NCI-H1694 (cell line): Measurements from ENCODE around the gene TSTD2.
"Not testable (repeated sequence)": the region's sequence is repeated elsewhere in the genome, so short reads cannot be mapped to it uniquely, and the experiment has no call there.

Experiments used
- DNase-seq: peaks from one replicate; lab custom pipeline; 2025; lab: John Stamatoyannopoulos, UW

Gene TSTD2

GRCh38 chr9:97630591-97630990, 2.6 kb downstream of the TSTD2 start:
- no peak for DNase-seq

DNA sequence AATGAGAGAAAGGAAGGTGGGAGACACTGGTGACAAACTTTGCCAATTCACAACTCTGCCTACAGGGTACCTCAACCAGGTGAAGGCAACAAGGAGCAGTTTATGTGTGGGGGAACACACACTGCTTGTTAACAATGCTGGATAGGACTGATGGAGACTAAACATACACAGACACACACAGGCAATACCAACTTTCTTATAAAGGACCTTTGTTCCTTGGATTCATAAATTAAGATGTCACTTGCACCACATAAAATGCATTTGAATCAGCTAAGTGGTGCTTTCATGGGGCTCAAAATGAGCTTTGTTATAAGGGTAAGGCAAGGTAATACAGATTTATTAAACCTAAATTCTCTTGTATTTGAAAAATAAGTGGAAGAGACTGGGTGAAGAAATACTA, 4.0 kb downstream of the TSTD2 start:
- DNase-seq, result no peak

DNA sequence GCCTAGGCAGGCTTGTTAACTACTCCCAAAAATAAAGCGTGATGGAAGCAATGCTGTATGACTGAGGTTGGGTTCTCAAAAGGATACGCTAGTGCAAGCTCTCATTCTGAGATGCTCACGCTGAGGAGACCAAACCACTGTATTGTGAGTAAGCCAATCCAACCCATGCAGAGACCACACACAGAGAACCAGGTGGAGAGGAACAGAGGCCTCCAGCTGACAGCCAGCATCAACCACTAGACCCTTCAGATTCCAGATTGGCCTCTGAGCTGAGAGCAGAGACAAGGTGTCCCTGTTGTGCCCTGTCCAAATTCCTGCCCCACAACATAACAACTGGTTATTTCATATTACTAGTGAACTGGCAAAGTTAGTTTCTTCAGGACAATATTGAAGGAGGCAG, 4.5 kb downstream of the TSTD2 start:
- DNase-seq, result no peak

- DNase-seq, result no peak
These were observed 5.5 kb downstream of the TSTD2 start for GRCh38 chr9:97627624-97628023.

GRCh38 chr9:97625620-97626019, 7.5 kb downstream of the TSTD2 start:
- DNase-seq, result no peak

GRCh38 chr9:97623946-97624345, 9.2 kb downstream of the TSTD2 start:
- DNase-seq, result no peak

DNA sequence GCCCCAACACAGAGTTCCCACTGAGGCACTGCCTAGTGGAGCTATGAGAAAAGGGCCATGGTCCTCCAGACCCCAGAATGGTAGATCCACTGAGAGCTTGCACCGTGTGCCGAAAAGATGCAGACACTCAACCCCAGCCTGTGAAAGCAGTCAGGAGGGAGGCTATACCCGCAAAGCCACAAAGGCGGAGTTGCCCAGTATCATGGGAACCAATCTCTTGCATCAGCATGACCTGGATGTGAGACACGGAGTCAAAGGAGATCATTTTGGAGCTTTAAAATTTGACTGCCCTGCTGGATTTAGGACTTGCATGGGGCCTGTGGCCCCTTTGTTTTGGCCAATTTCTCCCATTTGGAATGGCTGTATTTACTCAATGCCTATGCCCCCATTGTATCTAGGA, 10.7 kb downstream of the TSTD2 start:
- DNase-seq, result not testable (repeated sequence)

- DNase-seq, result not testable (repeated sequence)
These were observed 13.1 kb downstream of the TSTD2 start for GRCh38 chr9:97620063-97620462.

DNA sequence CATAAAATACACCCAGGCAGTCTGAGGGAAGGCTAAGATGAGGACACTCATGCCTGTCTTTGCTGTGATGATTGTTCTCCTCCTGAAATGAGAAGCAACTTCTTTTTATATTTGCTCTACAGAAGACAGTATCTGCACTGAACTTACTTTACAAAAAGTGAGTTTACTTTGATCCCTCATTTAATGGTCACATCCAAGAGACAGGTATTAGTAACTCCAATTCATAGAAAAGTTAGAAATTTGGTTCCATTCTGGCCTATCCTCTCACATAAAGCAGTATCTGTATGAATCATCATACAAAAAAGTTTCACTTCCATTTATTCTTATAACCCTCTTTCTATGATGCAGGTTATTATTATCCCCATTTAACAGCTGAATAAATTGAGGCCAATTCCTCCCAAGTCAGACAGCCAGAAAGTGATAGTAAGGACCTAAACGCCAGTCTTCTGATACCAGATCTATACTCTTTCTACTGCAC, 15.2 kb downstream of the TSTD2 start:
- DNase-seq, result no peak

DNA sequence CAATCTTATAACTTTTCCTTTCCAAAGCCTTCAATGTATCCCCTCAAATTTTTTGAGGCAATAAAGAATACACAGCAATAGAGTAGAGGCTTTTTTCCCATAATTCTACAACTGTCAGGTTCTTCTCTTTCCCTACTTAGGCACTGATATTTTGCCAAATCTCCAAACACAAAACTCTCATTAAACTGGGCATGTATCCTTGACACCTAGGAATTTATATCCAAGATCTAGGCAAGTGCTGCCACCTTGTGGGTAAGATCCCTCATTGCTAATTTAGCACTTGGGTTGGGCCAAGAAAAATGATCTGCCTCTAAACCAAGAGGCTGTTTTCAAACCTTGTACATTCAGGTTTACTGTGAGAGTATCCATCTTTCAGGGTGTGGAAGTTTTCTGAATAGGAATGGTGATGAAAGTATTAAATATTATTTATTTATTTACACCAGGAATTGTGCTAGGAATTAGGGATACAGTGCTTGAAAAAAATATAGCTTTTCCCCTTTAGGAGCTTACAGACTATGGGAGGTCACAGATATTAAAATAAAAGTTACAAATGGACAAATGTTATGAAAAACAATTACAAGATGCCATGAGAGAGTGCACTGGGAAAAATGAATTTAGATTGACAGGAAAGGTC, 17.6 kb downstream of the TSTD2 start:
- peak; percentile 73 for DNase-seq

DNA sequence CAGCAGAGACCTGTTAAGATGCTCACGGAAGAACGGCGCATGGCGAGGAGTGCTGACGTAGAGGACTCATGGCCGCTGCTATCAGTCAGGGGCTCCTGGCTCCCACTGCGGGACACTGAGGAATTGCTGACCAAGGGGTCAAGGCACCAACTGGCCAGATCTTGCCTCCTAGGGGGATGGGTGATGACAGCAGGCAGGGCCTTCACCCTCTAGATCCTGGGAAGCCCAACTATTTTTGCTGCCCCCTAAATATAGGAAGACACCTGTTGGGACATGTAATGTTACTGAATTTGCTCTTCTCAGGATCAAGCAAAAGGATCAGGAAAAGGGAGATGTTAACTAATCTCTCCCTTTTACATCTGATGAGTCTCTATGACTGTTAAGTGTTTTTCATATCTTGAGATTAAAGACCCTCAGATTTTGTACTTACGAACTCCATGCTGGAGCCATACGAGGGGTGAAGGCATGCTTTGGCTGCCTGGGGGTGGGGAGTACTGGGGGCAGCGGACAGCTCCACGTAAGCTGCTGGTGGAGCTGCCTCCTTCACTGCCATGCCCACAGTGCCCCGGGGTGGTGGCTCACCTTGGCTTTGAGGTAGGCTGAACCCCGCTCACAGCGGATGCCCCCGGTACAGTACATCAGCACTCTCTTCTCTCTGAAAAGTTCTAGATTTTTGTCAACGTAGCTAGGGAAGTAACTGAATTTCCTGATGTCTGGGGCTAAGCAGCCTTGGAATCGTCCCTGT, 28.1 kb downstream of the TSTD2 start:
- no peak for DNase-seq

DNA sequence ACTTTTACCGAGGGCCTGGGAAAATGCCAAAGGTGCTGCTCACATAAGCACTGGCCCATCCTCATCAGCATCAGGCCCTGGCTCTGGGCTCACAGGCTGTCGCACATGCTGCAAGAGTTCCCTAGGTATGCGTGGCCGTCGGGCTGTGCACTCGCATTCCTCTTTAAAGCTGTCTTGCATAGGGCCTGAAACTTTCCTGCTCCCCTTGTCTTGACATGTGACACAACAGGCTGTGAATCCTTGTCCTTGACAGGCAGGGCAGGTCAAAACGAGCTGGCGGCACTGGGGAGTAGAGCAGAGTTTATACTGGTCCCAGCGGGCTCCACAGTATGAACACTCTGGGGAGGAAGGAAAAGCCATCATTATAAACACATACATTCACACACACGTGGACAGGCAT, 30.7 kb downstream of the TSTD2 start:
- DNase-seq, result no peak

- DNase-seq, result no peak
These were observed 31.8 kb downstream of the TSTD2 start for GRCh38 chr9:97601228-97601898.

DNA sequence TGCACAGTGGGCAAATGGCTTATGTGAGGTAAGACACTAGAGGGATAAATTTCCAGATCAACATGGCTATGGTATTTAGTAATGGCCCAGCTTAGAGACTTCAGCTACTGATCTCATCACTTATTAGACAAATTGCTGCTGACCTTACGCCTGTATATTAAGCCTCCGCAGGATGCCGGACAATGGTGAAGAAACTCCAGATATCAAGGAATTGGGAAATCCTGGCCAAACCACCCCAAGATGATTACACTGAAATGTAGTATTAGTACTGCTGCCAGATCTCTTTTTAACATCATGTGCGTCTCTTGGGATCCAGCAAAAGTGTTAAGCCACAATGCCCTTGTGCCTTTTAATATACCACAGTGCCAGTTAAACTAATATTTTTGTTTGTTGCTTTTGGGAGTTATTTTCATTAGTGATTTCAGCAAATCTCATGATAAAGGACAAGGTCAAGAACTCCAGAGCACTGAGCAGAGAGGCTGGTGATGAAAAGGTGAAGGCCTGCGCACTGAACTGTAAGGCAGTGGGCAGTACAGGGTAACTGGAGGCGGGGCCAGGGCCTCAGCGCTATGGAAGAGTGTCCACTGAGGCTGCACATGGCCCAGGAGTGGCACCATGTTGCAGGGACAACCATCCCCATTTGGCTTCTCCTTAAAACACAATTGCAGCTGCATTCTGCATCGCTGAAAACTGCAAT, 32.5 kb downstream of the TSTD2 start:
- DNase-seq, result no peak

- DNase-seq, result no peak
These were observed 33.8 kb downstream of the TSTD2 start for GRCh38 chr9:97599314-97599846.

GRCh38 chr9:97598461-97599288, 34.5 kb downstream of the TSTD2 start:
- DNase-seq, result peak; percentile 55

DNA sequence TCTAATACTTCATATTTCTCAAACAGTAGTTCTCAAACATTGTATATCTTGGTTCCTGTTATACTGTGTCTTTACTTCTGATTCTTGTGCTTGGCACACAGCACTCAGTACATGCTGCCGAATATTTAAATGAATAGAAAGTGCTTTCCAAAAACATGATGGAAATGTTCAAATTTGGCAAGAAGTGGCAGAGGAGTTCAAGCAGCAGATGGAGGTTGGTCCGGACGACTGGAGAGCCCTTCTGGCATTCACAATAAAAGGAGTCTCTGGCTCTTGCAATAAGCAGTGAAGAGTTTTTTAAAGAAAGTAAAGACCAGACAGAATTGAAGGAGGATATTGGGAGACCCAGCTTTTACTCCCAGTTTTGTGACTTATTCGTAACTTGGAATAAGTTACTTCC, 36.3 kb downstream of the TSTD2 start:
- peak; percentile 21 for DNase-seq

DNA sequence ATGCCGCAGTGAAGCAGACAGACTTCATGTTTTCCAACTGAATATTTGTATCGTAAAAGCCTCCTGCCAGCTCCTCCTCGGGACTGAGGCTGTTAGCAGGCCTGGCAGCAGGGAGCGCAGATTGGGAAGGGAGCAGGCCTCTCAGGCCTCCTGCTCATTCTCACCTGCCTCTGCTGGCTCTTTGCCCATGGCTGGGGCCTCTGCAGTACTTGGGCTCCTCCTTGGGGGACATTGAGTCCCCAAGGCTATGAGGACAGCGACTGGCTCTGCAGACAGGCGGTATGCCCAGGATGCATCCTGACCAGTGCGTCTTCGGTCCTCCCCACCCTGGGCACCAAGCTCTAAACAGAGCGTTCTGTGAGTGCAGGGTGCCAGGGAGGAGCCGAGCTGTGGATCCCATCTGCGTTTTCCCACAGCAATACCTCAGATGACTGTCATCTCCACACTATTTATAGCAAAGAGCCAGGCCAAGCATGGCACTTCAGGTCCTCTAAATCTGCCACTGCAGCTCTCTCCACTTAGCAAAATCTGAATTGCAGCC, 38.7 kb downstream of the TSTD2 start:
- peak; percentile 69 for DNase-seq

DNA sequence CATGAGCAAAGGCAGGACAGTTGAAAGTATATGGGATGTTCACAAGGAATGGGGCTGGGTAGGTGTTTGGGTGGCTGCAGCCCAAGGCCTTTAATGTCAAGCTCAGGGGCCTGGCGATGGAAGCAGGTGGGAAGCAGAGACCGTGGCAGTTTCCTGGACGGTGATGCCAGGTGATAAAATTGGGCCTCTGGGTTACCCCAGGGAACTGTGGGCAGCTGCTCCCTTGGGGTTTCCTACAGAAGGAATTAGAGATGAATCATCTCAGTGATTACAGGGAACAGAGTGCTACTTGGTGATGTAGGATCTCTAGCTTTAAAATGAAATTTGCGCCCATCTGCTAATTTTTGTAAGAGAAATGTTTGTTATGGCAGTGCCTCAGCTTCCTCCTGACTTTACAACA, 39.2 kb downstream of the TSTD2 start:
- peak; percentile 69 for DNase-seq

DNA sequence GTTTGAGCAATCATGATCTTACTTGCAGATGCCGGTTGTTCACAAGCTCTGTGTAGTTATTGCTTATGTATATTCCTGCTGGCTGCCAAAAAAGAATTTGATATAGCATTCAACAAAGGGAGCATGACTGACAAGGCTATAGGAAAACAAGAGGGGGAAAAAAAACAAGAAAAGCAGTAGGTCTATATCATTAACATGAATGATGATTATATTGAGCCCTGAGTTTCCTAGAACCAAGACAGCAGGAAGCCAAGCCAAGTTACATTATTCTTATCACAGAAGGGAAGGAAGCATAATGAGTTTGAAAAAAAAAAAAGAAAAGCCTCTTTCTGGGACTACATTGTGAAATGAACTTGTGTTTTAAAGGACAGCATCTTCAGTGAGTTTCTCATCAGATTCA, 41.0 kb downstream of the TSTD2 start:
- DNase-seq, result no peak

DNA sequence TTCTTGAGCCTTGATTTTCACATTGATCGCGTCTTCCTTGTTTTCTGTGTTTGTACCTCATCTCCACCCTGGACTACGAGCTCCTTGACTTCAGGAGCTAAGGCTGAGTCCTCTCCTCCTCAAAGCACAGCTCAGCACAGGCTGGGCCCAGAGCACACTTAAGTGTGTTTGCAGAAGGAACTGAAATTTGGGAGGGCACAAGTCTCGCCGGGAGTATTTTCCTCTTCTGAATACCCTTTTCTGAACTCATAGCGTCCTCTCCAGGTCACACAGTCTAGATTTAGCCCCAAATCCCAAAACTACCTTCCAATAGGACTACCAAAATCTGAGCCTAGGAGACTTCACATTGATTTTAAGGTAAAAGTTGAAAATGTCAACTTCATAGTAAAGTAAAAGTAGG, 41.6 kb downstream of the TSTD2 start:
- DNase-seq, result no peak
